Adrenal gland (tissue), 5 donors: Measurements from ENCODE around the gene IPO9.
A peak's percentile ranks its signal among the peaks of the same experiment; 100 is the strongest.

Source experiments
- POLR2A ChIP-seq, 2 donors: fragments of 450-650 bp; IDR thresholded peaks; one replicate each; pipeline ENCODE4 v1.6.1; 2017; ENCODE audit warnings: antibody characterized with exemption in 2 of 2, mild to moderate bottlenecking in 2 of 2, moderate library complexity in 1 of 2
- TF ChIP-seq, protein P1 (sequence below), 6 experiments: fragments of 450-650 bp in 4 of 6; fragments of 200-600 bp in 2 of 6; sonication (generic) in 1 of 6; IDR thresholded peaks; 1 replicate in 5 of 6; 2 replicates in 1 of 6; pipeline versions ENCODE4 v1.5.1 to v1.8.0; 2016 to 2021; ENCODE audit warnings: antibody characterized with exemption in 6 of 6, mild to moderate bottlenecking in 2 of 6, moderate library complexity in 1 of 6
- donor health status: DM: no; HTN: no; CAD: no.

DNA sequence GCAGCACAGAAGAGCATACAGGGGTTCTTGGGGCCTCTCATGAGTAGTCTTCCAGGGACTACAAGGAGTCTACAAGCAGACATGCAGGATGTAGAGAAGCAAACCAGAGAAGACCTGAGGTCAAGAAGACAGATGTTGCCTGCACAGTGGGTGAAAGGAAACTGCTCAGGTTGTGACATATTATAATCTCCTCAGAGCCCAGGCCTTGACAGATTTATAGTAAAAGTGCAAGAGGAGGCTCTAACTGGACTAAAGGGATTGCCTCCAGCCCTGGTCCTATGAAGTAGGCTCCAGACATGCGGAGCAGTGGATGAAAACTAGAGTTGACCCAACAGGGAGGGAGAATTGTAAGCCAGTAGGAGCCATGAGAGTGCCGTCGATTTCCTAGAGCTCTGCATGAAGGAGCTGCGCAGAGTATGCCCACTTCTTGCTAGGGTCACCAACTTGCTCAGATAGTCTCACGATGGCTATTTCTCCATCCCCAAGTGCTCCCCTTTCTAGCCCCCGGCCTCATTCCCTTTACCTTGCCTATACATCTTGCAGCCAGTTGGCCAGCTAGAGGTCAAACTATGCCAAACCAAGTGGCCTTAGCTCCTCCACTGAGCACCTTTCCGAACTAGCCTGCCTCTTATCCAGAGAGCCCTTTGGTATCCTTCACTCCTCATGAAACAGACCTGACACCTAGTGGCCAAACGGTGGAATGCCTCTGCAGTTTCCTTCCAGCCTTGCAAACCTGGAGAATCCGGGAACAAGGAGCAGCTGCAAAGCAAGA lies 36.2 kb upstream of the IPO9 start:
- TF ChIP-seq, protein P1, sequence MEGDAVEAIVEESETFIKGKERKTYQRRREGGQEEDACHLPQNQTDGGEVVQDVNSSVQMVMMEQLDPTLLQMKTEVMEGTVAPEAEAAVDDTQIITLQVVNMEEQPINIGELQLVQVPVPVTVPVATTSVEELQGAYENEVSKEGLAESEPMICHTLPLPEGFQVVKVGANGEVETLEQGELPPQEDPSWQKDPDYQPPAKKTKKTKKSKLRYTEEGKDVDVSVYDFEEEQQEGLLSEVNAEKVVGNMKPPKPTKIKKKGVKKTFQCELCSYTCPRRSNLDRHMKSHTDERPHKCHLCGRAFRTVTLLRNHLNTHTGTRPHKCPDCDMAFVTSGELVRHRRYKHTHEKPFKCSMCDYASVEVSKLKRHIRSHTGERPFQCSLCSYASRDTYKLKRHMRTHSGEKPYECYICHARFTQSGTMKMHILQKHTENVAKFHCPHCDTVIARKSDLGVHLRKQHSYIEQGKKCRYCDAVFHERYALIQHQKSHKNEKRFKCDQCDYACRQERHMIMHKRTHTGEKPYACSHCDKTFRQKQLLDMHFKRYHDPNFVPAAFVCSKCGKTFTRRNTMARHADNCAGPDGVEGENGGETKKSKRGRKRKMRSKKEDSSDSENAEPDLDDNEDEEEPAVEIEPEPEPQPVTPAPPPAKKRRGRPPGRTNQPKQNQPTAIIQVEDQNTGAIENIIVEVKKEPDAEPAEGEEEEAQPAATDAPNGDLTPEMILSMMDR (IDR thresholded peaks at IDR 0.05): peak; percentile 95 to 99 (median 98)
- TF ChIP-seq POLR2A (IDR thresholded peaks at IDR 0.05): no peak
